ENCODE results near the gene RDH11.
A peak's percentile ranks its signal among the peaks of the same experiment; 100 is the strongest.
"Not testable (repeated sequence)": the region's sequence is repeated elsewhere in the genome, so short reads cannot be mapped to it uniquely, and the experiment has no call there.

The RDH11 gene

GRCh38 chr14:67703997-67704396 lies 8.4 kb upstream of the RDH11 start:
- no peak for DNase-seq

- not testable (repeated sequence) for DNase-seq
Measured at GRCh38 chr14:67701492-67701891, 5.9 kb upstream of the RDH11 start, which contains the start of gene RDH12. Gene RDH12 (plus strand): TSS chr14:67701886. CDS start chr14:67722643, 20,757 bp downstream.

GRCh38 chr14:67698179-67698578 lies 2.6 kb upstream of the RDH11 start:
- no peak for DNase-seq

GRCh38 chr14:67697006-67697405 lies 1.4 kb upstream of the RDH11 start:
- no peak for DNase-seq

GRCh38 chr14:67694791-67695393 lies 672 bp downstream of the RDH11 start:
- peak; percentile 70 for DNase-seq

- DNase-seq: no peak
Measured at GRCh38 chr14:67690011-67690410, 5.6 kb downstream of the RDH11 start.

GRCh38 chr14:67683842-67684241 lies 11.7 kb downstream of the RDH11 start:
- no peak for DNase-seq

GRCh38 chr14:67680941-67681340 lies 14.6 kb downstream of the RDH11 start:
- DNase-seq: no peak

- no peak for DNase-seq
Measured at GRCh38 chr14:67680121-67680602, 15.4 kb downstream of the RDH11 start.

- no peak for DNase-seq
Measured at GRCh38 chr14:67679006-67679405, 16.6 kb downstream of the RDH11 start.

- no peak for DNase-seq
Measured at GRCh38 chr14:67675219-67675582, 20.4 kb downstream of the RDH11 start.

- peak; percentile 67 for DNase-seq
Measured at GRCh38 chr14:67674480-67675218, 20.9 kb downstream of the RDH11 start, which contains the start of gene VTI1B. Gene VTI1B (minus strand): TSS chr14:67674632. CDS start chr14:67674489, 143 bp downstream.

GRCh38 chr14:67674139-67674479 lies 21.5 kb downstream of the RDH11 start:
- peak; percentile 24 for DNase-seq

GRCh38 chr14:67673451-67673850 lies 22.1 kb downstream of the RDH11 start:
- DNase-seq: no peak

GRCh38 chr14:67668559-67668958 lies 27.0 kb downstream of the RDH11 start:
- peak; percentile 31 for DNase-seq

GRCh38 chr14:67666750-67667449 lies 28.7 kb downstream of the RDH11 start:
- DNase-seq: no peak

GRCh38 chr14:67665868-67666267 lies 29.7 kb downstream of the RDH11 start:
- no peak for DNase-seq

- no peak for DNase-seq
Measured at GRCh38 chr14:67663633-67664032, 31.9 kb downstream of the RDH11 start.

- DNase-seq: no peak
Measured at GRCh38 chr14:67653651-67654280, 41.8 kb downstream of the RDH11 start.

- no peak for DNase-seq
Measured at GRCh38 chr14:67652189-67652588, 43.4 kb downstream of the RDH11 start.

- no peak for DNase-seq
Measured at GRCh38 chr14:67650694-67651093, 44.9 kb downstream of the RDH11 start.

GRCh38 chr14:67650151-67650550 lies 45.4 kb downstream of the RDH11 start:
- no peak for DNase-seq

- DNase-seq: no peak
Measured at GRCh38 chr14:67646131-67646530, 49.4 kb downstream of the RDH11 start.
